Measurements from ENCODE around the gene AUP1. TPM values are rescaled to one million over a fixed set of nuclear protein-coding genes. Genes with fewer than 3 reads are reported as not detected.
A peak's percentile ranks its signal among the peaks of the same experiment; 100 is the strongest.
"Not testable (repeated sequence)": the region's sequence is repeated elsewhere in the genome, so short reads cannot be mapped to it uniquely, and the experiment has no call there.

The AUP1 gene
- total RNA-seq, 1 donor from 2014 or later = 120 TPM

- Histone ChIP-seq H3K4me1 (no peaks in the 10 kb centered on the region), H3K9me3 (no peaks in the 10 kb centered on the region), H3K27me3 (no peaks in the 10 kb centered on the region), H3K36me3 (peaks cover 41 to 49% of the 10 kb centered on the region in 2 donors), H3K4me3 (no peak overlapping the region), H3K27ac (no peak overlapping the region)
- TF ChIP-seq CTCF (IDR thresholded peaks at IDR 0.05) = no peak
- DNase-seq (ENCODE audit: low spot score in 2 of 2) = no peak
- intact Hi-C loops (cut with DNase I) = no loop called here
Observed at GRCh38 chr2:74493546-74493945, 36.0 kb downstream of the AUP1 start.

- H3K27me3 ChIP-seq = no peaks in the 10 kb centered on the region
- no peak for TF ChIP-seq CTCF (IDR thresholded peaks at IDR 0.05)
- no peaks in the 10 kb centered on the region for H3K4me1 ChIP-seq
- no peaks in the 10 kb centered on the region for H3K9me3 ChIP-seq
- H3K27ac ChIP-seq = no peak overlapping the region
- H3K36me3 ChIP-seq = peaks cover 41 to 57% of the 10 kb centered on the region in 2 donors
- H3K4me3 ChIP-seq = no peak overlapping the region
- DNase-seq (ENCODE audit: low spot score in 2 of 2) = no peak
- intact Hi-C loops (cut with DNase I) = no loop called here
Observed at GRCh38 chr2:74491648-74492544, 37.6 kb downstream of the AUP1 start.

GRCh38 chr2:74489906-74490305 lies 39.6 kb downstream of the AUP1 start:
- H3K27ac ChIP-seq = no peak overlapping the region
- H3K27me3 ChIP-seq = no peaks in the 10 kb centered on the region
- H3K4me1 ChIP-seq = no peaks in the 10 kb centered on the region
- H3K9me3 ChIP-seq = no peaks in the 10 kb centered on the region
- DNase-seq (ENCODE audit: low spot score in 2 of 2) = no peak
- no peak for TF ChIP-seq CTCF (IDR thresholded peaks at IDR 0.05)
- intact Hi-C loops (cut with DNase I) = no loop called here
- H3K36me3 ChIP-seq = peaks cover 41 to 71% of the 10 kb centered on the region in 2 donors
- no peak overlapping the region for H3K4me3 ChIP-seq

- no peaks in the 10 kb centered on the region for H3K27me3 ChIP-seq
- intact Hi-C loops (cut with DNase I) = no loop called here
- H3K36me3 ChIP-seq = peaks cover 41 to 71% of the 10 kb centered on the region in 2 donors
- H3K9me3 ChIP-seq = no peaks in the 10 kb centered on the region
- H3K4me3 ChIP-seq = no peak overlapping the region
- DNase-seq (ENCODE audit: low spot score in 2 of 2) = no peak
- TF ChIP-seq CTCF (IDR thresholded peaks at IDR 0.05) = no peak
- H3K4me1 ChIP-seq = peaks cover 0 to 2% of the 10 kb centered on the region in 2 donors
- H3K27ac ChIP-seq = no peak overlapping the region
Observed at GRCh38 chr2:74488643-74489481, 40.6 kb downstream of the AUP1 start.

GRCh38 chr2:74486141-74486540 lies 43.4 kb downstream of the AUP1 start:
- Histone ChIP-seq H3K27me3 (no peaks in the 10 kb centered on the region), H3K4me1 (peaks cover 3 to 14% of the 10 kb centered on the region in 2 donors), H3K27ac (no peak overlapping the region), H3K36me3 (peaks cover 17 to 44% of the 10 kb centered on the region in 2 donors), H3K9me3 (no peaks in the 10 kb centered on the region), H3K4me3 (no peak overlapping the region)
- no peak for DNase-seq (ENCODE audit: low spot score in 2 of 2)
- no peak for TF ChIP-seq CTCF (IDR thresholded peaks at IDR 0.05)
- intact Hi-C loops (cut with DNase I) = no loop called here

GRCh38 chr2:74483675-74484164 lies 45.8 kb downstream of the AUP1 start:
- not testable (repeated sequence) for H3K27ac ChIP-seq; H3K27me3 ChIP-seq; DNase-seq (ENCODE audit: low spot score in 2 of 2); H3K9me3 ChIP-seq
- Histone ChIP-seq H3K36me3 (peaks cover 3 to 32% of the 10 kb centered on the region in 2 donors), H3K4me3 (peak overlapping the region; percentile 80 to 85), H3K4me1 (peaks cover 9 to 21% of the 10 kb centered on the region in 2 donors)
- intact Hi-C loops (cut with DNase I) = loop anchor here (1.0 to 2.0 kb wide), 6 partner anchors 17 to 104 kb away; partner anchors contain the start of genes AUP1, DOK1, HTRA2 and INO80B
